ENCODE data around the gene SRGAP3.

The SRGAP3 gene

GRCh38 chr3:9077029-9077428 is 172.4 kb downstream of the SRGAP3 start:
- no peak for DNase-seq

GRCh38 chr3:9075762-9076161 is 173.7 kb downstream of the SRGAP3 start:
- DNase-seq, result no peak

GRCh38 chr3:9074079-9074478 is 175.4 kb downstream of the SRGAP3 start:
- no peak for DNase-seq

GRCh38 chr3:9072667-9073009 is 176.8 kb downstream of the SRGAP3 start:
- DNase-seq, result no peak

- DNase-seq, result no peak
Measured at GRCh38 chr3:9071936-9072666, 177.3 kb downstream of the SRGAP3 start.

GRCh38 chr3:9070961-9071360 is 178.5 kb downstream of the SRGAP3 start:
- DNase-seq, result no peak

GRCh38 chr3:9069971-9070370 is 179.5 kb downstream of the SRGAP3 start:
- no peak for DNase-seq

- DNase-seq, result no peak
Measured at GRCh38 chr3:9068051-9068450, 181.4 kb downstream of the SRGAP3 start.

- peak in 1 of 2 experiments; percentile 58 for DNase-seq
Measured at GRCh38 chr3:9067352-9067975, 182.0 kb downstream of the SRGAP3 start.

- DNase-seq, result no peak
Measured at GRCh38 chr3:9066775-9067174, 182.7 kb downstream of the SRGAP3 start.

GRCh38 chr3:9066141-9066540 is 183.3 kb downstream of the SRGAP3 start:
- DNase-seq, result no peak

GRCh38 chr3:9064850-9065249 is 184.6 kb downstream of the SRGAP3 start:
- DNase-seq, result no peak

- no peak for DNase-seq
Measured at GRCh38 chr3:9064251-9064650, 185.2 kb downstream of the SRGAP3 start.

GRCh38 chr3:9062570-9062969 is 186.9 kb downstream of the SRGAP3 start:
- no peak for DNase-seq

- DNase-seq, result no peak
Measured at GRCh38 chr3:9061634-9062033, 187.8 kb downstream of the SRGAP3 start.

GRCh38 chr3:9059489-9060400 is 189.7 kb downstream of the SRGAP3 start:
- DNase-seq, result no peak

- no peak for DNase-seq
Measured at GRCh38 chr3:9056581-9056980, 192.9 kb downstream of the SRGAP3 start.

GRCh38 chr3:9047452-9048346 is 201.7 kb downstream of the SRGAP3 start:
- DNase-seq, result no peak

- DNase-seq, result no peak
Measured at GRCh38 chr3:9045371-9045770, 204.1 kb downstream of the SRGAP3 start.

- no peak for DNase-seq
Measured at GRCh38 chr3:9043063-9043462, 206.4 kb downstream of the SRGAP3 start.

- DNase-seq, result no peak
Measured at GRCh38 chr3:9041626-9042025, 207.8 kb downstream of the SRGAP3 start.

GRCh38 chr3:9040996-9041395 is 208.4 kb downstream of the SRGAP3 start:
- no peak for DNase-seq

Measured in NCI-H446 (cell line).